WTC11 (cell line): ENCODE data around the gene GHR. TPM values are rescaled to one million over a fixed set of nuclear protein-coding genes. Genes with fewer than 3 reads are reported as not detected.
"Not testable (repeated sequence)": the region's sequence is repeated elsewhere in the genome, so short reads cannot be mapped to it uniquely, and the experiment has no call there.

Experiments used
- ATAC-seq: fragments of 200-7000 bp; cut with Tn5 transposase; 2 replicates; pipeline ENCODE4 v1.10.0; 2021; ENCODE audit warnings: mild to moderate bottlenecking, moderate library complexity
- CTCF ChIA-PET: fragments of 300-600 bp; sonication (Branson Sonifier 250); formaldehyde crosslinking; loops from one replicate; lab custom pipeline; 2021; ENCODE audit warnings: antibody characterized with exemption; lab: Charles Lee
- POLR2A ChIA-PET: fragments of 350-600 bp; sonication (Branson Sonifier 250); formaldehyde crosslinking; loops from one replicate; lab custom pipeline; 2021; ENCODE audit warnings: antibody characterized with exemption; lab: Charles Lee
- DNase-seq: peaks from one replicate; pipeline ENCODE4 v3.0.0; 2021; ENCODE audit warnings: low spot score
- H3K27ac Mint-ChIP-seq: 2 replicates; pipeline ENCODE4 v1.8.0; 2021; ENCODE audit warnings: mixed read lengths
- H3K27me3 Mint-ChIP-seq: 2 replicates; pipeline ENCODE4 v1.8.0; 2021; ENCODE audit warnings: low read depth, mild to moderate bottlenecking, moderate library complexity, mixed read lengths
- H3K36me3 Mint-ChIP-seq: 2 replicates; pipeline ENCODE4 v1.8.0; 2021; ENCODE audit warnings: mixed read lengths
- H3K4me1 Mint-ChIP-seq: 2 replicates; pipeline ENCODE4 v1.8.0; 2022; ENCODE audit warnings: mixed read lengths
- H3K4me3 Mint-ChIP-seq: 2 replicates; pipeline ENCODE4 v1.8.0; 2021; ENCODE audit warnings: mild to moderate bottlenecking, moderate library complexity, mixed read lengths
- H3K9me3 Mint-ChIP-seq: 2 replicates; pipeline ENCODE4 v1.8.0; 2021; ENCODE audit warnings: mixed read lengths
- CBFB ChIP-seq: sonication (generic); formaldehyde crosslinking; IDR thresholded peaks from 2 replicates; pipeline ENCODE4 v1.8.1; 2022; ENCODE audit warnings: mild to moderate bottlenecking, low read depth, missing genetic modification reagents
- FOXK1 ChIP-seq: sonication (generic); formaldehyde crosslinking; IDR thresholded peaks from 2 replicates; pipeline ENCODE4 v1.8.0; 2022; ENCODE audit warnings: mild to moderate bottlenecking, moderate library complexity, missing genetic modification reagents
- GABPB1 ChIP-seq: sonication (generic); formaldehyde crosslinking; IDR thresholded peaks from 2 replicates; pipeline ENCODE4 v1.8.1; 2023; ENCODE audit warnings: mild to moderate bottlenecking, missing genetic modification reagents
- GTF2I ChIP-seq: fragments of 250-450 bp; sonication (Bioruptor Pico); conservative IDR thresholded peaks from 2 replicates; pipeline ENCODE4 v1.4.0; 2021; ENCODE audit warnings: mild to moderate bottlenecking
- HMGA2 ChIP-seq: fragments of 250-450 bp; sonication (Bioruptor Pico); IDR thresholded peaks from 2 replicates; pipeline ENCODE4 v1.4.0; 2021; ENCODE audit warnings: mild to moderate bottlenecking, moderate library complexity
- IRF2 ChIP-seq: sonication (generic); formaldehyde crosslinking; IDR thresholded peaks from 2 replicates; pipeline ENCODE4 v1.8.0; 2022; ENCODE audit warnings: low read depth, missing genetic modification reagents, borderline replicate concordance
- JAZF1 ChIP-seq: fragments of 250-450 bp; sonication (Bioruptor Pico); IDR thresholded peaks from 2 replicates; pipeline ENCODE4 v1.9.0; 2021; ENCODE audit warnings: moderate library complexity, mild to moderate bottlenecking, inconsistent platforms
- NR2C2 ChIP-seq: sonication (generic); formaldehyde crosslinking; IDR thresholded peaks from 2 replicates; pipeline ENCODE4 v1.8.0; 2022; ENCODE audit warnings: mild to moderate bottlenecking, missing genetic modification reagents
- TCF7 ChIP-seq: sonication (generic); formaldehyde crosslinking; IDR thresholded peaks from 2 replicates; pipeline ENCODE4 v1.8.0; 2022; ENCODE audit warnings: mild to moderate bottlenecking, low read depth, missing genetic modification reagents, moderate library complexity
- ZNF138 ChIP-seq: sonication (generic); formaldehyde crosslinking; conservative IDR thresholded peaks from 2 replicates; pipeline ENCODE4 v1.8.1; 2022; ENCODE audit warnings: mild to moderate bottlenecking, moderate library complexity, missing genetic modification reagents
- total RNA-seq: library from RNA; stranded (reverse); gene quantifications from 3 replicates; pipeline ENCODE4 v1.2.3, GENCODE V29; 2021
- TF ChIP-seq, protein P1 (sequence below): fragments of 250-450 bp; sonication (Bioruptor Pico); conservative IDR thresholded peaks from 2 replicates; pipeline ENCODE4 v1.9.0; 2021; ENCODE audit warnings: mild to moderate bottlenecking
- TF ChIP-seq, protein P2 (sequence below): fragments of 250-450 bp; sonication (Bioruptor Pico); IDR thresholded peaks from 2 replicates; pipeline ENCODE4 v1.8.0; 2021; ENCODE audit warnings: mild to moderate bottlenecking
- TF ChIP-seq, protein P3 (sequence below): sonication (generic); formaldehyde crosslinking; IDR thresholded peaks from 2 replicates; pipeline ENCODE4 v1.8.0; 2023; ENCODE audit warnings: mild to moderate bottlenecking, missing genetic modification reagents
- TF ChIP-seq, protein P4 (sequence below): sonication (generic); formaldehyde crosslinking; IDR thresholded peaks from 2 replicates; pipeline ENCODE4 v1.8.0; 2022; ENCODE audit warnings: mild to moderate bottlenecking, missing genetic modification reagents

The GHR gene
- total RNA-seq, 1 experiment from 2014 or later, result 0.57 TPM

DNA sequence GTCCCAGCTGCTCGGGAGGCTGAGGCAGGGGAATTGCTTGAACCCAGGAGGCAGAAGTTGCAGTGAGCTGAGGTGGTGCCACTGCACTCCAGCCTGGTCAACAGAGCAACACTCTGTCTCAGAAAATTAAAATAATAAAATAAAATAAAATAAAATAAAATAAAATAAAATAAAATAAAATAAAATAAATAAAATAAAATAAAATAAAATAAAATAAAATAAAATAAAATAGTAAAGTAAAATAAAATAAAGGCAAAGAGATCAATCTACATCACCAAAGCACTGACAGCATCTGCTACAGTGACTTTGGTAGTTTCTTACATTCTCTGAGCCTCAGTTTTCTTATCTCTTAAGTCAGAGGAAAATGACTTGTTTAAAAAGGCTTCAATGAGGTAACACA, 152.7 kb downstream of the GHR start:
- H3K36me3 Mint-ChIP-seq, H3K4me3 Mint-ChIP-seq, DNase-seq, ATAC-seq, POLR2A ChIA-PET, H3K4me1 Mint-ChIP-seq: not testable (repeated sequence)
- TF ChIP-seq HMGA2 (CRISPR knock-in tag), result peak; percentile 99
- TF ChIP-seq, all 79 proteins: peak for 1; not testable (repeated sequence) for 78
- CTCF ChIA-PET, H3K9me3 Mint-ChIP-seq, H3K27ac Mint-ChIP-seq, H3K27me3 Mint-ChIP-seq: not testable (repeated sequence)

DNA sequence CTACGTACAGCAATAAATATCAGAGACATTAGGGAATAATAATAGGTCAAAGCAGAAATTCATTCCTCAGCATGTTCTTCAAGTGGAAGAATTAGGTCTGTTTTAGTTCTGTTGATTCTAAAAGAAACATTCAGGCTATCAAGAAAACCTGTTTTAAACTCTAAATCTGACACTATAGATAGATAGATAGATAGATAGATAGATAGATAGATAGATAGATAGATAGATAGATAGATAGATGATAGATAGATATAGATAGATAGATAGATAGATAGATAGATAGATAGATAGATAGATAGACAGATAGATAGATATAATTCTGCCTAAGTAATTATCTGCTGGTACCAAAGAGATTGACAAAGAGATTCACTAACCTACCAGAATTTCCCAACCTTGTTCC, 155.7 kb downstream of the GHR start:
- CTCF ChIA-PET, H3K27ac Mint-ChIP-seq, H3K36me3 Mint-ChIP-seq, POLR2A ChIA-PET, H3K4me1 Mint-ChIP-seq, ATAC-seq, H3K4me3 Mint-ChIP-seq, H3K27me3 Mint-ChIP-seq, DNase-seq, H3K9me3 Mint-ChIP-seq: not testable (repeated sequence)

DNA sequence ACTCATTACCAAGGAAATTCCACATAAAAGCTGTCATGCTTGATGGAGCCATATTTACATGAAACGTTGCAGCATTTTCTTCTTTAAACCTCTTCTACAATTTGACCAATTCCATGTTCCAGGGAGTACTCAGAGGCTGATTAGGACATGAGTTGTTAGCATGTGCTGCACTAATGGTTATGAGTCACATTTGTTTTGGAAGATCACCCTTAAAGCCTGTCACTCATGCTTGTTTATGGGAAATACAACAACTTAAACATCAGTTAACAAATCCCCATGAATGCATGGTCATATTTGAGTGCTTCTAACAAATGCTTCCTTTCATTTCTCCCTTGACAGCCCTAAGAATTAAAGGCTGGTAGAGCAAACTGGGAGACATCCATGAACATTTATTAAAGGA, 156.1 kb downstream of the GHR start:
- CTCF ChIA-PET, result no interaction called here
- no peak overlapping the region for H3K4me3 Mint-ChIP-seq
- POLR2A ChIA-PET, result no interaction called here
- no peak for DNase-seq
- no peak overlapping the region for H3K27ac Mint-ChIP-seq
- H3K27me3 Mint-ChIP-seq, result no peaks in the 10 kb centered on the region
- no peaks in the 10 kb centered on the region for H3K9me3 Mint-ChIP-seq
- no peak for ATAC-seq
- H3K4me1 Mint-ChIP-seq, result no peaks in the 10 kb centered on the region
- peaks cover 2% of the 10 kb centered on the region for H3K36me3 Mint-ChIP-seq
- TF ChIP-seq, protein P1, sequence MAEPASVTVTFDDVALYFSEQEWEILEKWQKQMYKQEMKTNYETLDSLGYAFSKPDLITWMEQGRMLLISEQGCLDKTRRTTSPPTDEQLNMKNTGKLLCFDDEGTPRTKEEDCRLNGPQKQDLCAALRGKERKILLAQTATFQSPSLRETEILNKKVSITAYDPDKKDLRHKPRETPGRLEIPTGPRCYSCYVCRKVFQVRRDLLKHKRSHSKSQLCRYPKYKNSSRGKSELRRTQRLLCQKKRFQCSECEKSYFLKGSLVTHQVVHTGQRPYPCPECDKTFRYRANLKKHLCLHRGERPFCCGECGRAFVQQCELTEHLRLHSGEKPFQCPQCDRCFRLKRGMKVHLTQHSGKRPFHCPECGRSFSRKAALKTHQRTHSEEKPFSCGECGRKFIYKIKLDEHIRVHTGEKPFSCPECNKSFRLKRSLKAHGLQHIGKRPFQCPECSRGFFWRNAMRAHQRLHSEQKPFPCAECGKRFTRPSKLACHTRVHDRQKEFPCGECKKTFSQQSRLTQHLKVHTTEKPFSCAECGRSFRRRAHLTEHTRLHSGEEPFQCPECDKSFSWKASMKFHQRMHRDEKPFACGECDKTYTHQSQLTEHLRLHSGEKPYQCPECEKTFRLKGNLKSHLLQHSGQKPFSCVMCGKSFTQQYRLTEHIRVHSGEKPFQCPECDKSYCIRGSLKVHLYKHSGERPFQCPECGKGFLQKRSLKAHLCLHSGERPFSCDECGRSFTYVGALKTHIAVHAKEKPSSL (CRISPR knock-in tag), result no peak
- TF ChIP-seq TCF7 (CRISPR knock-in tag), result no peak

DNA sequence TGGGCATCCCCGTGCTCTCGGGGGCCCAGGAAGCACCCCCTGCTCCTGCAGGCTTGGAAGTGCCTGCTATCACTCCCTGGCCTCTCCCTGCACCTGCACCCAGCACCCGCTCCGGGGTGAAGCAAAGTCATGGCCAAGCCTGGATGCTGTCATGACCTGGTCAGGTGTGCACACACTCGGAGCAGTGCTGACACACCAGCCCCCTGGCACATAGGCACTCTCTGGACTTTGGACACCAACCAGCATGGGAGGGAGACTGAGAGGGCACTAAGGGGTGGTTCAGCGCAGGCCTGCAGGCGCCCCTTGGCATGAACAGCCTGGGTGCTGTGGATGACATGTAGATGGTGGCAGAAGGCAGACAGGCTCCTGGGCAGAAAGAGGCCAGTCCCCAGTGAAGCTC, 158.6 kb downstream of the GHR start:
- no peaks in the 10 kb centered on the region for H3K9me3 Mint-ChIP-seq
- ATAC-seq (no peak), DNase-seq (no peak)
- H3K4me1 Mint-ChIP-seq, result no peaks in the 10 kb centered on the region
- no peaks in the 10 kb centered on the region for H3K27me3 Mint-ChIP-seq
- no peak overlapping the region for H3K27ac Mint-ChIP-seq
- H3K36me3 Mint-ChIP-seq, result peaks cover 2% of the 10 kb centered on the region
- ChIA-PET POLR2A (no interaction called here), CTCF (interaction anchor here (2.6 to 3.4 kb wide), 2 partner anchors 67 to 159 kb away, joined by 30 to 45 read pairs; partner anchors contain the start of gene GHR)
- H3K4me3 Mint-ChIP-seq, result no peak overlapping the region
- TF ChIP-seq CBFB (CRISPR knock-in tag), result no peak
- no peak for TF ChIP-seq NR2C2 (CRISPR knock-in tag)
- TF ChIP-seq GABPB1 (CRISPR knock-in tag), result no peak
- no peak for TF ChIP-seq GTF2I (CRISPR knock-in tag)
- TF ChIP-seq IRF2, result no peak
- TF ChIP-seq TCF7 (CRISPR knock-in tag), result no peak
- TF ChIP-seq ZNF138 (CRISPR knock-in tag), result no peak
- TF ChIP-seq, protein P1 (CRISPR knock-in tag), result no peak
- TF ChIP-seq JAZF1 (CRISPR knock-in tag), result no peak
- TF ChIP-seq FOXK1 (CRISPR knock-in tag), result no peak
- TF ChIP-seq, protein P2, sequence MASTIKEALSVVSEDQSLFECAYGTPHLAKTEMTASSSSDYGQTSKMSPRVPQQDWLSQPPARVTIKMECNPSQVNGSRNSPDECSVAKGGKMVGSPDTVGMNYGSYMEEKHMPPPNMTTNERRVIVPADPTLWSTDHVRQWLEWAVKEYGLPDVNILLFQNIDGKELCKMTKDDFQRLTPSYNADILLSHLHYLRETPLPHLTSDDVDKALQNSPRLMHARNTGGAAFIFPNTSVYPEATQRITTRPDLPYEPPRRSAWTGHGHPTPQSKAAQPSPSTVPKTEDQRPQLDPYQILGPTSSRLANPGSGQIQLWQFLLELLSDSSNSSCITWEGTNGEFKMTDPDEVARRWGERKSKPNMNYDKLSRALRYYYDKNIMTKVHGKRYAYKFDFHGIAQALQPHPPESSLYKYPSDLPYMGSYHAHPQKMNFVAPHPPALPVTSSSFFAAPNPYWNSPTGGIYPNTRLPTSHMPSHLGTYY (CRISPR knock-in tag), result no peak
- TF ChIP-seq, protein P3, sequence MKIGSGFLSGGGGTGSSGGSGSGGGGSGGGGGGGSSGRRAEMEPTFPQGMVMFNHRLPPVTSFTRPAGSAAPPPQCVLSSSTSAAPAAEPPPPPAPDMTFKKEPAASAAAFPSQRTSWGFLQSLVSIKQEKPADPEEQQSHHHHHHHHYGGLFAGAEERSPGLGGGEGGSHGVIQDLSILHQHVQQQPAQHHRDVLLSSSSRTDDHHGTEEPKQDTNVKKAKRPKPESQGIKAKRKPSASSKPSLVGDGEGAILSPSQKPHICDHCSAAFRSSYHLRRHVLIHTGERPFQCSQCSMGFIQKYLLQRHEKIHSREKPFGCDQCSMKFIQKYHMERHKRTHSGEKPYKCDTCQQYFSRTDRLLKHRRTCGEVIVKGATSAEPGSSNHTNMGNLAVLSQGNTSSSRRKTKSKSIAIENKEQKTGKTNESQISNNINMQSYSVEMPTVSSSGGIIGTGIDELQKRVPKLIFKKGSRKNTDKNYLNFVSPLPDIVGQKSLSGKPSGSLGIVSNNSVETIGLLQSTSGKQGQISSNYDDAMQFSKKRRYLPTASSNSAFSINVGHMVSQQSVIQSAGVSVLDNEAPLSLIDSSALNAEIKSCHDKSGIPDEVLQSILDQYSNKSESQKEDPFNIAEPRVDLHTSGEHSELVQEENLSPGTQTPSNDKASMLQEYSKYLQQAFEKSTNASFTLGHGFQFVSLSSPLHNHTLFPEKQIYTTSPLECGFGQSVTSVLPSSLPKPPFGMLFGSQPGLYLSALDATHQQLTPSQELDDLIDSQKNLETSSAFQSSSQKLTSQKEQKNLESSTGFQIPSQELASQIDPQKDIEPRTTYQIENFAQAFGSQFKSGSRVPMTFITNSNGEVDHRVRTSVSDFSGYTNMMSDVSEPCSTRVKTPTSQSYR (CRISPR knock-in tag), result no peak
- TF ChIP-seq, protein P4, sequence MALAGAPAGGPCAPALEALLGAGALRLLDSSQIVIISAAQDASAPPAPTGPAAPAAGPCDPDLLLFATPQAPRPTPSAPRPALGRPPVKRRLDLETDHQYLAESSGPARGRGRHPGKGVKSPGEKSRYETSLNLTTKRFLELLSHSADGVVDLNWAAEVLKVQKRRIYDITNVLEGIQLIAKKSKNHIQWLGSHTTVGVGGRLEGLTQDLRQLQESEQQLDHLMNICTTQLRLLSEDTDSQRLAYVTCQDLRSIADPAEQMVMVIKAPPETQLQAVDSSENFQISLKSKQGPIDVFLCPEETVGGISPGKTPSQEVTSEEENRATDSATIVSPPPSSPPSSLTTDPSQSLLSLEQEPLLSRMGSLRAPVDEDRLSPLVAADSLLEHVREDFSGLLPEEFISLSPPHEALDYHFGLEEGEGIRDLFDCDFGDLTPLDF (CRISPR knock-in tag), result no peak
